GM12878 (cell line): ENCODE results near the gene PARS2. TPM values are rescaled to one million over a fixed set of nuclear protein-coding genes. Genes with fewer than 3 reads are reported as not detected.

Source experiments
- BHLHE40 ChIP-seq, 2 experiments: fragments of 450-650 bp in 1 of 2; IDR thresholded peaks; 2 replicates each; pipeline ENCODE4 v1.6.1; 2011 to 2017; ENCODE audit warnings: low read depth in 2 of 2, borderline replicate concordance in 1 of 2, improper control_type of control experiment in 1 of 2, low read length in 1 of 2, mild to moderate bottlenecking in 1 of 2
- CHD2 ChIP-seq: IDR thresholded peaks from 2 replicates; pipeline ENCODE4 v1.6.1; 2011; ENCODE audit warnings: low read depth, low read length, improper control_type of control experiment, borderline replicate concordance
- E2F4 ChIP-seq: IDR thresholded peaks from 2 replicates; pipeline ENCODE4 v1.6.1; 2012; ENCODE audit warnings: low read depth, low read length, improper control_type of control experiment
- EED ChIP-seq: sonication (generic); IDR thresholded peaks from 2 replicates; pipeline ENCODE4 v1.6.1; 2016; ENCODE audit warnings: antibody characterized with exemption, low read depth
- FOS ChIP-seq: IDR thresholded peaks from 3 replicates; pipeline ENCODE4 v1.6.1; 2011; ENCODE audit warnings: borderline replicate concordance; ENCODE audit not compliant: insufficient read length; ENCODE audit errors: extremely low read depth
- GATAD2B ChIP-seq: fragments of 450-650 bp; conservative IDR thresholded peaks from 2 replicates; pipeline ENCODE4 v1.6.1; 2017; ENCODE audit warnings: low read depth, mild to moderate bottlenecking, moderate library complexity
- HCFC1 ChIP-seq: fragments of 150-350 bp; IDR thresholded peaks from 2 replicates; pipeline ENCODE4 v1.6.1; 2014; ENCODE audit warnings: low read length
- NFXL1 ChIP-seq: fragments of 450-650 bp; IDR thresholded peaks from 2 replicates; pipeline ENCODE4 v1.6.1; 2017; ENCODE audit warnings: antibody characterized with exemption, mild to moderate bottlenecking, borderline replicate concordance
- NFYB ChIP-seq: IDR thresholded peaks from 2 replicates; pipeline ENCODE4 v1.6.1; 2011; ENCODE audit warnings: low read depth, mild to moderate bottlenecking, low read length, improper control_type of control experiment, moderate library complexity; ENCODE audit not compliant: insufficient read depth
- POLR2AphosphoS2 ChIP-seq: IDR thresholded peaks from 2 replicates; pipeline ENCODE4 v1.6.1; 2011; ENCODE audit warnings: low read depth, mild to moderate bottlenecking, low read length, improper control_type of control experiment, moderate library complexity
- RAD21 ChIP-seq: IDR thresholded peaks from 2 replicates; pipeline ENCODE4 v1.6.1; 2011; ENCODE audit warnings: mild to moderate bottlenecking, low read depth, low read length, moderate library complexity; ENCODE audit not compliant: insufficient read depth
- RFX5 ChIP-seq: IDR thresholded peaks from 2 replicates; pipeline ENCODE4 v1.6.1; 2011; ENCODE audit warnings: low read depth, low read length, improper control_type of control experiment
- SREBF1 ChIP-seq: IDR thresholded peaks from 2 replicates; pipeline ENCODE4 v1.6.1; 2012; ENCODE audit warnings: mild to moderate bottlenecking, low read length
- TAF1 ChIP-seq: IDR thresholded peaks from 2 replicates; pipeline ENCODE4 v1.6.1; 2011; ENCODE audit warnings: mild to moderate bottlenecking, low read depth, low read length, borderline replicate concordance
- YY1 ChIP-seq: IDR thresholded peaks from 2 replicates; pipeline ENCODE4 v1.6.1; 2011; ENCODE audit warnings: low read depth, mild to moderate bottlenecking, low read length
- polyA plus RNA-seq, 11 experiments: library from polyadenylated mRNA; depleted of rRNA in 4 of 11; unstranded in 6 of 11; stranded (reverse) in 5 of 11; fragments of >200 nt; fragmentation: Nextera tagmentation in 4 of 11; fragmentation: Illumina TruSeq in 1 of 11; extraction: Ambion mirVana in 4 of 11; extraction: Trizol in 1 of 11; gene quantifications; 1 replicate in 1 of 11; 2 replicates in 10 of 11; pipeline versions ENCODE4 v1.2.1 to v1.2.3, GENCODE V29; 2011 to 2016; ENCODE audit warnings: inconsistent platforms in 2 of 11, missing spikeins in 2 of 11, low read depth in 1 of 11
- total RNA-seq, 4 experiments: library from RNA; depleted of rRNA in 3 of 4; stranded (reverse); fragments of >200 nt in 3 of 4; fragmentation: Illumina TruSeq in 1 of 4; extraction: Trizol in 1 of 4; gene quantifications; 2 replicates each; pipeline versions ENCODE4 v1.2.1 to v1.2.3, GENCODE V29; 2013 to 2021
- TF ChIP-seq, protein P1 (sequence below): IDR thresholded peaks from 2 replicates; pipeline ENCODE4 v1.6.1; 2011; ENCODE audit warnings: borderline replicate concordance, low read depth, mild to moderate bottlenecking, moderate library complexity, low read length; ENCODE audit not compliant: insufficient read depth, poor library complexity, severe bottlenecking

The PARS2 gene
- total and polyA plus RNA-seq, 10 of the 15 experiments (the other 5 are each of a cell fraction or from before 2014, with no cell fraction given), result 3.7 to 12.2 (median 5.9) TPM

DNA sequence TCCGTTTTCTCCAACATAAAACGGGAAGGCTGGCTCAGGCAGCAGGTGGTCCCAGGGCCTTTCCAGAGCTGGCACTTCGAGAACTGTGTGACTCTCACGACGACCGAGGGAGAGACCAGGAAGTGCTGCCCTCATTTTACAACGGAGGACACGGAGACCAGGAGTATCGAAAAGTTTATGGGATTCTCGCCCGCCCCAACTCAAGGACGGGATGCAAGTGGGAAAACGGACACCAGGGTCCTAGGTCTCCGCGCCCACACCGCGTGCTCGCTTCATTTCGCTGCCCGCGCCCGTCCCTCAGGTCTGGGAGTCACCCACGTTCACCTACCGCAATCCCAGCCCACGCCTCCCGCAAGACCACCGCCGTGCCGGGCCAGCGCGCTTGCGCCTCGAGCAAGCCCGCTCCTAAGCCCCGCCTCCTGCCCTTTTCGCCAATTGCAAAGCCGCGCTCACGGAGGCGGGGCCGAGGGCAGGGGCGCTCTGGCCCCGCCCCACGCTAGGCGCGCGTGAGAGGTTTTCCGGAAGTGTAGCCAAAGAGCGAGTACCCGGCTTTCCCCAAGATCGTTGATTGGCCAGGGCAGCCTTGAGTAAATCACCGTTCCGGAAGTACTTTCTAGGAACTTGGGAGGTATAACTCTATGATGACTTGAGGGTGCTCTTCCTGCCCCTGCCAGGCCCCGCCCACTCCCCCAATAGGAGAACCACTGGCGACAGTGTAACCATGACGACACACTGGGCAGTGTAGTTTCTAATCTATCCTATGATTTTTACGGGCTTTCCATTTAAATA lies at the start of gene PARS2 (continued):
- no peak for TF ChIP-seq RAD21
- 0 out of 2 replicates have a peak, but pooled peaks have one; percentile 53 for TF ChIP-seq EED
- no peak for TF ChIP-seq YY1
- peak; percentile 82; the same call in 1 of the 2 replicates for TF ChIP-seq CHD2
- TF ChIP-seq RFX5, result 0 out of 2 replicates have a peak, but pooled peaks have one; percentile 50
- TF ChIP-seq, protein P1, sequence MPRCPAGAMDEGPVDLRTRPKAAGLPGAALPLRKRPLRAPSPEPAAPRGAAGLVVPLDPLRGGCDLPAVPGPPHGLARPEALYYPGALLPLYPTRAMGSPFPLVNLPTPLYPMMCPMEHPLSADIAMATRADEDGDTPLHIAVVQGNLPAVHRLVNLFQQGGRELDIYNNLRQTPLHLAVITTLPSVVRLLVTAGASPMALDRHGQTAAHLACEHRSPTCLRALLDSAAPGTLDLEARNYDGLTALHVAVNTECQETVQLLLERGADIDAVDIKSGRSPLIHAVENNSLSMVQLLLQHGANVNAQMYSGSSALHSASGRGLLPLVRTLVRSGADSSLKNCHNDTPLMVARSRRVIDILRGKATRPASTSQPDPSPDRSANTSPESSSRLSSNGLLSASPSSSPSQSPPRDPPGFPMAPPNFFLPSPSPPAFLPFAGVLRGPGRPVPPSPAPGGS, result no peak
- peak; percentile 77; the same call in 1 of the 2 replicates for TF ChIP-seq GATAD2B
- TF ChIP-seq BHLHE40 (IDR thresholded peaks at IDR 0.05; ENCODE audit: borderline replicate concordance in 1 of 2, low read depth in 2 of 2, low read length in 1 of 2), result peak; percentile 74 to 87; a peak in 3 of 4 replicates
- peak; percentile 96 for TF ChIP-seq NFYB
- TF ChIP-seq FOS, result peak; percentile 18
- TF ChIP-seq HCFC1, result peak; percentile 70
- peak; percentile 59; the same call in 1 of the 2 replicates for TF ChIP-seq E2F4
- TF ChIP-seq NFXL1, result no peak
- TF ChIP-seq SREBF1, result no peak
- TF ChIP-seq TAF1, result peak; percentile 56; the same call in 1 of the 2 replicates
- no peak for TF ChIP-seq POLR2AphosphoS2
- TF ChIP-seq, all 136 proteins: peak for 46
